Spleen (tissue), 11 donors: Measurements from ENCODE around the gene IFT43. TPM values are rescaled to one million over a fixed set of nuclear protein-coding genes. Genes with fewer than 3 reads are reported as not detected.

Source experiments
- DNase-seq: peaks from one replicate; pipeline ENCODE4 v3.0.0-alpha.2; 2020
- H3K27ac ChIP-seq, 8 donors: fragments of 200-600 bp; sonication (generic) in 7 of 8; 1 replicate in 4 of 8; 2 replicates in 4 of 8; pipeline versions ENCODE4 v1.5.0 to v1.8.0; 2016 to 2021; ENCODE audit warnings: inconsistent platforms in 4 of 8, mild to moderate bottlenecking in 4 of 8, moderate library complexity in 1 of 8
- H3K27me3 ChIP-seq, 7 donors: fragments of 200-600 bp; sonication (generic) in 6 of 7; replicated peaks in 1 of 7; 1 replicate in 4 of 7; 2 replicates in 3 of 7; pipeline versions ENCODE4 v1.5.0 to v1.8.0; 2016 to 2021; ENCODE audit warnings: inconsistent platforms in 3 of 7, mild to moderate bottlenecking in 1 of 7
- H3K36me3 ChIP-seq, 6 donors: fragments of 200-600 bp; sonication (generic) in 5 of 6; 1 replicate in 4 of 6; 2 replicates in 2 of 6; pipeline versions ENCODE4 v1.5.0 to v1.8.0; 2016 to 2021; ENCODE audit warnings: inconsistent platforms in 2 of 6
- H3K4me1 ChIP-seq, 6 donors: fragments of 200-600 bp; sonication (generic) in 5 of 6; 1 replicate in 3 of 6; 2 replicates in 3 of 6; pipeline versions ENCODE4 v1.5.0 to v1.8.0; 2016 to 2021; ENCODE audit warnings: inconsistent platforms in 3 of 6
- H3K4me3 ChIP-seq, 8 donors: fragments of 200-600 bp; sonication (generic) in 7 of 8; 1 replicate in 4 of 8; 2 replicates in 4 of 8; pipeline versions ENCODE4 v1.5.0 to v1.8.0; 2016 to 2021; ENCODE audit warnings: inconsistent platforms in 4 of 8, mild to moderate bottlenecking in 4 of 8, moderate library complexity in 2 of 8
- H3K9me3 ChIP-seq, 8 donors: fragments of 200-600 bp; sonication (generic) in 7 of 8; 1 replicate in 4 of 8; 2 replicates in 4 of 8; pipeline versions ENCODE4 v1.5.0 to v1.8.0; 2016 to 2021; ENCODE audit warnings: inconsistent platforms in 4 of 8
- POLR2A ChIP-seq, 3 donors: fragments of 450-650 bp; IDR thresholded peaks; one replicate each; pipeline ENCODE4 v1.5.1; 2017; ENCODE audit warnings: antibody characterized with exemption in 3 of 3, mild to moderate bottlenecking in 1 of 3
- POLR2AphosphoS5 ChIP-seq, 3 donors: sonication (generic); formaldehyde crosslinking; IDR thresholded peaks; one replicate each; pipeline ENCODE4 v1.5.1; 2017; ENCODE audit warnings: antibody characterized with exemption in 3 of 3
- WGBS, 5 donors: extraction: QIAGEN DNeasy Blood & Tissue Kit in 3 of 5; methylation state at CpG; one replicate each; pipeline versions ENCODE4 v1.1.5 to v1.1.7; 2013 to 2018; 5-methylcytosine and 5-hydroxymethylcytosine counted together
- intact Hi-C: fragments of 100-400 bp; cut with DNase I; formaldehyde crosslinking; loops from one replicate; pipeline ENCODE4 v1.15.0; 2023; ENCODE audit warnings: low total_unique reads
- polyA plus RNA-seq, 3 donors: library from polyadenylated mRNA; stranded (reverse); fragments of 200-250 nt; gene quantifications; one replicate each; pipeline ENCODE4 v1.2.1, GENCODE V29; 2013
- total RNA-seq, 7 donors: library from RNA; depleted of rRNA in 3 of 7; stranded (reverse); fragments of >200 nt in 3 of 7; fragmentation: NEBNext Ultra II Directional in 4 of 7; extraction: Animal tissue kit (Norgen Biotek cat#: 25700) in 4 of 7; gene quantifications; one replicate each; pipeline versions ENCODE4 v1.1.0 to v1.2.1, GENCODE V29; 2016 to 2021
- TF ChIP-seq, protein P1 (sequence below), 11 experiments: fragments of 200-600 bp in 7 of 11; fragments of 450-650 bp in 4 of 11; sonication (generic) in 4 of 11; IDR thresholded peaks in 8 of 11; conservative IDR thresholded peaks in 3 of 11; 1 replicate in 7 of 11; 2 replicates in 4 of 11; pipeline versions ENCODE4 v1.4.0 to v1.8.0; 2016 to 2021; ENCODE audit warnings: antibody characterized with exemption in 11 of 11, inconsistent platforms in 4 of 11, mild to moderate bottlenecking in 1 of 11
- donor health status: healthy with polysubstance abuse.
- donor health status: DM: no; HTN: no; CAD: no; lungs with moderate emphysema.
- donor health status: DM: no; HTN: no; CAD: no.
- donor health status: Bipolar disorder and iron deficiency.
- donor health status: healthy.
- donor health status: DM: no; HTN: no; CAD: no.
- donor health status: DM: yes; HTN: yes; CAD: no.

Gene IFT43
- total and polyA plus RNA-seq, 10 donors = 19.8 to 39.9 (median 27.4) TPM

GRCh38 chr14:76015191-76015590 lies 29.6 kb downstream of the IFT43 start:
- intact Hi-C loops = no loop called here
- no peak for DNase-seq
- Histone ChIP-seq H3K9me3 (peaks cover 0 to 28% (median 21%) of the 10 kb centered on the region in 8 donors), H3K36me3 (peaks cover 0 to 82% (median 10%) of the 10 kb centered on the region in 6 donors), H3K4me3 (no peak overlapping the region), H3K4me1 (no peaks in the 10 kb centered on the region), H3K27ac (no peak overlapping the region), H3K27me3 (no peaks in the 10 kb centered on the region)
- 84 to 100% (median 93%) methylated on average over 1 of the region's 1 CpG for WGBS, 5 donors
- TF ChIP-seq, protein P1, sequence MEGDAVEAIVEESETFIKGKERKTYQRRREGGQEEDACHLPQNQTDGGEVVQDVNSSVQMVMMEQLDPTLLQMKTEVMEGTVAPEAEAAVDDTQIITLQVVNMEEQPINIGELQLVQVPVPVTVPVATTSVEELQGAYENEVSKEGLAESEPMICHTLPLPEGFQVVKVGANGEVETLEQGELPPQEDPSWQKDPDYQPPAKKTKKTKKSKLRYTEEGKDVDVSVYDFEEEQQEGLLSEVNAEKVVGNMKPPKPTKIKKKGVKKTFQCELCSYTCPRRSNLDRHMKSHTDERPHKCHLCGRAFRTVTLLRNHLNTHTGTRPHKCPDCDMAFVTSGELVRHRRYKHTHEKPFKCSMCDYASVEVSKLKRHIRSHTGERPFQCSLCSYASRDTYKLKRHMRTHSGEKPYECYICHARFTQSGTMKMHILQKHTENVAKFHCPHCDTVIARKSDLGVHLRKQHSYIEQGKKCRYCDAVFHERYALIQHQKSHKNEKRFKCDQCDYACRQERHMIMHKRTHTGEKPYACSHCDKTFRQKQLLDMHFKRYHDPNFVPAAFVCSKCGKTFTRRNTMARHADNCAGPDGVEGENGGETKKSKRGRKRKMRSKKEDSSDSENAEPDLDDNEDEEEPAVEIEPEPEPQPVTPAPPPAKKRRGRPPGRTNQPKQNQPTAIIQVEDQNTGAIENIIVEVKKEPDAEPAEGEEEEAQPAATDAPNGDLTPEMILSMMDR (IDR thresholded peaks at IDR 0.05 in 8 of 11, conservative IDR thresholded peaks at IDR 0.05 in 3 of 11) = no peak
- no peak for TF ChIP-seq POLR2AphosphoS5 (IDR thresholded peaks at IDR 0.05)
- no peak for TF ChIP-seq POLR2A (IDR thresholded peaks at IDR 0.05)

- no peak for TF ChIP-seq POLR2A (IDR thresholded peaks at IDR 0.05)
- TF ChIP-seq, protein P1 (IDR thresholded peaks at IDR 0.05 in 8 of 11, conservative IDR thresholded peaks at IDR 0.05 in 3 of 11) = no peak
- no peak for TF ChIP-seq POLR2AphosphoS5 (IDR thresholded peaks at IDR 0.05)
- 45 to 86% (median 79%) methylated on average over 1 of the region's 1 CpG for WGBS, 5 donors
- Histone ChIP-seq H3K27ac (no peak overlapping the region), H3K4me1 (no peaks in the 10 kb centered on the region), H3K4me3 (no peak overlapping the region), H3K36me3 (peaks cover 0 to 87% (median 11%) of the 10 kb centered on the region in 6 donors), H3K27me3 (no peaks in the 10 kb centered on the region), H3K9me3 (peaks cover 0 to 30% (median 24%) of the 10 kb centered on the region in 8 donors)
- intact Hi-C loops = no loop called here
- DNase-seq = no peak
These were observed 30.1 kb downstream of the IFT43 start for GRCh38 chr14:76015668-76016067.

GRCh38 chr14:76019676-76020075 lies 34.1 kb downstream of the IFT43 start:
- H3K4me1 ChIP-seq = no peaks in the 10 kb centered on the region
- TF ChIP-seq POLR2A (IDR thresholded peaks at IDR 0.05) = no peak
- TF ChIP-seq POLR2AphosphoS5 (IDR thresholded peaks at IDR 0.05) = no peak
- TF ChIP-seq, protein P1 (IDR thresholded peaks at IDR 0.05 in 8 of 11, conservative IDR thresholded peaks at IDR 0.05 in 3 of 11) = no peak
- H3K4me3 ChIP-seq = no peak overlapping the region
- no peak for DNase-seq
- H3K9me3 ChIP-seq = peaks cover 0 to 30% (median 24%) of the 10 kb centered on the region in 8 donors
- intact Hi-C loops = no loop called here
- no peaks in the 10 kb centered on the region for H3K27me3 ChIP-seq
- H3K36me3 ChIP-seq = peaks cover 0 to 80% (median 20%) of the 10 kb centered on the region in 6 donors
- WGBS, 5 donors = 94 to 100% (median 96%) methylated on average over 2 of the region's 2 CpGs
- H3K27ac ChIP-seq = no peak overlapping the region

GRCh38 chr14:76022991-76023390 lies 37.4 kb downstream of the IFT43 start:
- intact Hi-C loops = no loop called here
- TF ChIP-seq POLR2A (IDR thresholded peaks at IDR 0.05) = no peak
- TF ChIP-seq POLR2AphosphoS5 (IDR thresholded peaks at IDR 0.05) = no peak
- TF ChIP-seq, protein P1 (IDR thresholded peaks at IDR 0.05 in 8 of 11, conservative IDR thresholded peaks at IDR 0.05 in 3 of 11) = no peak
- Histone ChIP-seq H3K4me3 (no peak overlapping the region), H3K27me3 (no peaks in the 10 kb centered on the region), H3K4me1 (no peaks in the 10 kb centered on the region), H3K27ac (no peak overlapping the region), H3K36me3 (peaks cover 0 to 68% (median 21%) of the 10 kb centered on the region in 6 donors), H3K9me3 (peaks cover 0 to 26% (median 24%) of the 10 kb centered on the region in 8 donors)
- 94 to 100% (median 100%) methylated on average over 2 of the region's 2 CpGs for WGBS, 5 donors
- DNase-seq = no peak
